Stomach (tissue), 9 donors: ENCODE measurements around the gene SMIM24. TPM values are rescaled to one million over a fixed set of nuclear protein-coding genes. Genes with fewer than 3 reads are reported as not detected.

Experiments used
- DNase-seq, 2 donors: peaks; one replicate each; pipeline versions ENCODE4 v3.0.0 to v3.0.0-alpha.2; 2013 to 2019
- H3K27ac ChIP-seq, 5 donors: fragments of 200-600 bp in 4 of 5; sonication (generic) in 4 of 5; one replicate each; pipeline ENCODE4 v1.5.1; 2013 to 2019; ENCODE audit warnings: mild to moderate bottlenecking in 1 of 5, moderate library complexity in 1 of 5
- H3K27me3 ChIP-seq, 3 donors: fragments of 200-600 bp; sonication (generic); one replicate each; pipeline ENCODE4 v1.5.1; 2017 to 2019; ENCODE audit warnings: mixed run types in 1 of 3
- H3K36me3 ChIP-seq, 4 donors: fragments of 200-600 bp; sonication (generic); 1 replicate in 3 of 4; 2 replicates in 1 of 4; pipeline ENCODE4 v1.5.1; 2016 to 2019
- H3K4me1 ChIP-seq, 4 donors: fragments of 200-600 bp; sonication (generic); one replicate each; pipeline ENCODE4 v1.5.1; 2016 to 2019
- H3K4me3 ChIP-seq, 4 donors: fragments of 200-600 bp; sonication (generic) in 3 of 4; one replicate each; pipeline ENCODE4 v1.5.1; 2016 to 2019; ENCODE audit warnings: mild to moderate bottlenecking in 1 of 4
- H3K9me3 ChIP-seq, 4 donors: fragments of 200-600 bp; sonication (generic); one replicate each; pipeline ENCODE4 v1.5.1; 2016 to 2019
- CTCF ChIP-seq, 7 experiments: fragments of 450-650 bp in 4 of 7; fragments of 200-600 bp in 3 of 7; sonication (generic) in 3 of 7; IDR thresholded peaks; one replicate each; pipeline ENCODE4 v1.5.1; 2016 to 2019; ENCODE audit warnings: antibody characterized with exemption in 7 of 7, control low read depth in 2 of 7, mild to moderate bottlenecking in 1 of 7
- EP300 ChIP-seq: sonication (generic); formaldehyde crosslinking; IDR thresholded peaks from one replicate; pipeline ENCODE4 v1.6.1; 2017; ENCODE audit warnings: antibody characterized with exemption
- POLR2A ChIP-seq, 4 donors: fragments of 450-650 bp; IDR thresholded peaks; one replicate each; pipeline ENCODE4 v1.6.1; 2016; ENCODE audit warnings: antibody characterized with exemption in 4 of 4, control low read depth in 2 of 4, mild to moderate bottlenecking in 1 of 4, moderate library complexity in 1 of 4
- POLR2AphosphoS5 ChIP-seq, 3 donors: sonication (generic); formaldehyde crosslinking; IDR thresholded peaks; one replicate each; pipeline ENCODE4 v1.6.1; 2016; ENCODE audit warnings: antibody characterized with exemption in 3 of 3
- WGBS, 5 donors: extraction: QIAGEN DNeasy Blood & Tissue Kit in 3 of 5; methylation state at CpG; one replicate each; pipeline versions ENCODE4 v1.1.5 to v1.1.7; 2013 to 2018; 5-methylcytosine and 5-hydroxymethylcytosine counted together
- intact Hi-C: fragments of 100-400 bp; cut with DNase I; formaldehyde crosslinking; loops from one replicate; pipeline ENCODE4 v1.15.1; 2023; ENCODE audit warnings: low total_unique reads
- polyA plus RNA-seq, 3 donors: library from polyadenylated mRNA; stranded (reverse); fragments of 200-250 nt; gene quantifications; one replicate each; pipeline ENCODE4 v1.2.3, GENCODE V29; 2013
- total RNA-seq, 5 donors: library from RNA; depleted of rRNA; stranded (reverse); fragments of >200 nt; gene quantifications; one replicate each; pipeline versions ENCODE4 v1.1.0 to v1.2.3, GENCODE V29; 2014 to 2016
- donor health status: healthy with polysubstance abuse.
- donor health status: Bipolar disorder and iron deficiency.
- donor health status: healthy.

SMIM24 gene
- total and polyA plus RNA-seq, 8 donors, result 1.4 to 178 (median 68.7) TPM; not detected in 1

- H3K4me1 ChIP-seq, result peaks cover 0 to 12% (median 6%) of the 10 kb centered on the region in 4 donors
- H3K4me3 ChIP-seq, result no peak overlapping the region
- no peaks in the 10 kb centered on the region for H3K27me3 ChIP-seq
- H3K36me3 ChIP-seq, result peaks cover 51 to 92% (median 84%) of the 10 kb centered on the region in 4 donors
- no peak overlapping the region for H3K27ac ChIP-seq
- WGBS, 5 donors, result 92 to 94% (median 94%) methylated on average over 26 to 33 of the region's 33 CpGs
- TF ChIP-seq POLR2A (IDR thresholded peaks at IDR 0.05) (no peak), EP300 (no peak), POLR2AphosphoS5 (IDR thresholded peaks at IDR 0.05) (no peak), CTCF (IDR thresholded peaks at IDR 0.05) (no peak)
- no peak for DNase-seq
- intact Hi-C loops, result no loop called here
- H3K9me3 ChIP-seq, result no peaks in the 10 kb centered on the region
These were observed 43.9 kb upstream of the SMIM24 start for GRCh38 chr19:3524078-3524842.

GRCh38 chr19:3523361-3524077 is 43.2 kb upstream of the SMIM24 start:
- Histone ChIP-seq H3K4me1 (peaks cover 0 to 14% (median 6%) of the 10 kb centered on the region in 4 donors), H3K9me3 (no peaks in the 10 kb centered on the region), H3K4me3 (no peak overlapping the region), H3K27me3 (no peaks in the 10 kb centered on the region), H3K27ac (no peak overlapping the region), H3K36me3 (peaks cover 51 to 93% (median 91%) of the 10 kb centered on the region in 4 donors)
- TF ChIP-seq POLR2A (IDR thresholded peaks at IDR 0.05) (no peak), POLR2AphosphoS5 (IDR thresholded peaks at IDR 0.05) (no peak), EP300 (no peak), CTCF (IDR thresholded peaks at IDR 0.05) (no peak)
- no peak for DNase-seq
- 89 to 94% (median 91%) methylated on average over 16 to 21 of the region's 21 CpGs for WGBS, 5 donors
- intact Hi-C loops, result no loop called here

- 91 to 96% (median 94%) methylated on average over 31 to 40 of the region's 40 CpGs for WGBS, 5 donors
- Histone ChIP-seq H3K9me3 (no peaks in the 10 kb centered on the region), H3K27me3 (no peaks in the 10 kb centered on the region), H3K4me3 (no peak overlapping the region), H3K36me3 (peaks cover 44 to 88% (median 86%) of the 10 kb centered on the region in 4 donors), H3K27ac (no peak overlapping the region), H3K4me1 (peaks cover 0 to 20% (median 8%) of the 10 kb centered on the region in 4 donors)
- TF ChIP-seq POLR2A (IDR thresholded peaks at IDR 0.05) (no peak), EP300 (no peak), POLR2AphosphoS5 (IDR thresholded peaks at IDR 0.05) (no peak), CTCF (IDR thresholded peaks at IDR 0.05) (no peak)
- DNase-seq, result no peak
- intact Hi-C loops, result no loop called here
These were observed 42.4 kb upstream of the SMIM24 start for GRCh38 chr19:3522421-3523360.

GRCh38 chr19:3521104-3521445 is 40.8 kb upstream of the SMIM24 start:
- Histone ChIP-seq H3K36me3 (peaks cover 28 to 72% (median 69%) of the 10 kb centered on the region in 4 donors), H3K4me1 (peaks cover 10 to 36% (median 22%) of the 10 kb centered on the region in 4 donors), H3K9me3 (no peaks in the 10 kb centered on the region), H3K4me3 (no peak overlapping the region), H3K27me3 (no peaks in the 10 kb centered on the region), H3K27ac (no peak overlapping the region)
- TF ChIP-seq CTCF (IDR thresholded peaks at IDR 0.05), result no peak
- TF ChIP-seq EP300, result no peak
- no peak for TF ChIP-seq POLR2A (IDR thresholded peaks at IDR 0.05)
- no peak for TF ChIP-seq POLR2AphosphoS5 (IDR thresholded peaks at IDR 0.05)
- whole genome bisulfite sequencing, 5 donors, result 67 to 92% (median 80%) methylated on average over 7 of the region's 7 CpGs
- DNase-seq, result no peak
- intact Hi-C loops, result no loop called here
